Activated naive CD4-positive, alpha-beta T cell treated with Interleukin-2 at 50 U/mL for 16 hours (primary cell): Measurements from ENCODE around the gene PAX4.

Experiments used
- DNase-seq: peaks from one replicate; pipeline ENCODE4 v3.0.0-alpha.2; 2020

Gene PAX4

GRCh38 chr7:127628445-127628844 is 10.5 kb upstream of the PAX4 start:
- DNase-seq = no peak

- DNase-seq = no peak
Observed at GRCh38 chr7:127625331-127625730, 7.4 kb upstream of the PAX4 start.

- DNase-seq = no peak
Observed at GRCh38 chr7:127620406-127621233, 2.7 kb upstream of the PAX4 start.

GRCh38 chr7:127619681-127620405 is 1.9 kb upstream of the PAX4 start:
- DNase-seq = no peak

- DNase-seq = no peak
Observed at GRCh38 chr7:127618775-127619174, 833 bp upstream of the PAX4 start.

GRCh38 chr7:127616724-127617123 is 1.2 kb downstream of the PAX4 start:
- DNase-seq = no peak

- DNase-seq = no peak
Observed at GRCh38 chr7:127612263-127612662, 5.7 kb downstream of the PAX4 start.

GRCh38 chr7:127609297-127609696 is 8.6 kb downstream of the PAX4 start:
- DNase-seq = no peak

GRCh38 chr7:127608446-127608845 is 9.5 kb downstream of the PAX4 start:
- no peak for DNase-seq

GRCh38 chr7:127600885-127601284 is 17.1 kb downstream of the PAX4 start:
- DNase-seq = no peak

- no peak for DNase-seq
Observed at GRCh38 chr7:127598318-127598717, 19.6 kb downstream of the PAX4 start.

- no peak for DNase-seq
Observed at GRCh38 chr7:127595737-127596136, 22.2 kb downstream of the PAX4 start.

- DNase-seq = no peak
Observed at GRCh38 chr7:127594490-127594889, 23.5 kb downstream of the PAX4 start.

GRCh38 chr7:127592550-127592949 is 25.4 kb downstream of the PAX4 start:
- DNase-seq = no peak

GRCh38 chr7:127591591-127591990 is 26.4 kb downstream of the PAX4 start:
- no peak for DNase-seq

GRCh38 chr7:127591189-127591588 is 26.8 kb downstream of the PAX4 start:
- DNase-seq = no peak

- DNase-seq = no peak
Observed at GRCh38 chr7:127589896-127590295, 28.0 kb downstream of the PAX4 start.

- peak; percentile 33 for DNase-seq
Observed at GRCh38 chr7:127588697-127589482, 29.1 kb downstream of the PAX4 start.

- DNase-seq = peak; percentile 90
Observed at GRCh38 chr7:127588019-127588696, 29.8 kb downstream of the PAX4 start, which contains the start of gene ARF5. Gene ARF5, plus strand, starts transcription at chr7:127588411. Its CDS starts 88 bp downstream, at chr7:127588499.

- no peak for DNase-seq
Observed at GRCh38 chr7:127587663-127588018, 30.3 kb downstream of the PAX4 start.

GRCh38 chr7:127586346-127586745 is 31.6 kb downstream of the PAX4 start:
- DNase-seq = no peak

GRCh38 chr7:127585044-127585953 is 32.6 kb downstream of the PAX4 start, which contains the start of gene GCC1:
Gene GCC1, minus strand, starts transcription at chr7:127585596. Its CDS starts 414 bp downstream, at chr7:127585182.
- peak; percentile 95 for DNase-seq
